HG02970 (cell line): ENCODE data around the gene ZNF722.
"Not testable (repeated sequence)": the region's sequence is repeated elsewhere in the genome, so short reads cannot be mapped to it uniquely, and the experiment has no call there.

Experiments
- ATAC-seq: cut with Tn5 transposase; IDR thresholded peaks from one replicate; pipeline ENCODE4 v1.9.1; 2021; ENCODE audit warnings: mild to moderate bottlenecking, moderate library complexity, moderate number of reproducible peaks; ENCODE audit not compliant: unreplicated experiment, low FRiP score

ZNF722 gene

GRCh38 chr7:63998549-63998948 is at the start of gene ZNF722:
ZNF722 (plus strand) TSS chr7:63998849; CDS start chr7:63998962, 113 bp downstream.
- no peak for ATAC-seq

GRCh38 chr7:63953181-63953580 is 45.5 kb upstream of the ZNF722 start:
- no peak for ATAC-seq

- no peak for ATAC-seq
Observed at GRCh38 chr7:63968629-63969028, 30.0 kb upstream of the ZNF722 start.

- ATAC-seq = not testable (repeated sequence)
Observed at GRCh38 chr7:64015496-64015895, 16.8 kb downstream of the ZNF722 start.

- ATAC-seq = no peak
Observed at GRCh38 chr7:64035388-64035787, 36.7 kb downstream of the ZNF722 start.

- ATAC-seq = no peak
Observed at GRCh38 chr7:64037095-64037494, 38.4 kb downstream of the ZNF722 start.

GRCh38 chr7:64045301-64046040 is 46.8 kb downstream of the ZNF722 start, which contains the start of gene ZNF727:
ZNF727 (plus strand) TSS chr7:64045434; CDS start chr7:64045622, 188 bp downstream.
- ATAC-seq = no peak

- ATAC-seq = no peak
Observed at GRCh38 chr7:64046041-64046389, 47.4 kb downstream of the ZNF722 start.
